Measurements from ENCODE around the gene CHIA.

Gene CHIA

DNA sequence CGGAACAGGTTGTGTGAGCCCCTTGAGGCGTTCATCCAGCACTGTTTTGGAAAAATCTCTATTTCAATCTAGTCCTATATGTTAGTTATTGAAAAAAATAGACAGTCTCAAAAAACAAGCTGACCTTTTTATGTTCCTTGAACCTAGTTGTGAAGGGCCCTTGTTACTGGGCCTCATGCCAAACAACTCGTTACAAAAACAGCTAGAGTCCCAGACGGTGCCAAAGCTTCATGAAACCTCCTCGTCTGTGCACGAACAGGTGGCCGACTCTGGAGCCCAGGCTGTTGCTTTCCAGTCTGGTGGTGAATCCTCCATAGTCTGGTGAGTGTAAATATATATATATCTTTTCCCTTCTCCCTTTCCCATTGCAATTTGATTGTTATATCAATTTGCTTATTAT, at the start of gene CHIA:
TSS of gene CHIA (plus strand) at position 222 of the 400 bp plus-strand sequence. CDS start 19,617 bp downstream, outside the sequence.
- no peaks in the 10 kb centered on the region for H4K20me1 ChIP-seq (ENCODE audit: insufficient read depth, low read length)
- no peak within 1 kb of the TSS for H3K4me2 ChIP-seq (ENCODE audit: low read length)
- no peaks in the 10 kb centered on the region for H3K9me3 ChIP-seq (ENCODE audit: insufficient read depth, low read length)
- no peak within 1 kb of the TSS for H3K9ac ChIP-seq (ENCODE audit: low read length)
- no peak for TF ChIP-seq EZH2phosphoT487 (IDR thresholded peaks at IDR 0.05; ENCODE audit: low read depth)
- TF ChIP-seq, protein P1, sequence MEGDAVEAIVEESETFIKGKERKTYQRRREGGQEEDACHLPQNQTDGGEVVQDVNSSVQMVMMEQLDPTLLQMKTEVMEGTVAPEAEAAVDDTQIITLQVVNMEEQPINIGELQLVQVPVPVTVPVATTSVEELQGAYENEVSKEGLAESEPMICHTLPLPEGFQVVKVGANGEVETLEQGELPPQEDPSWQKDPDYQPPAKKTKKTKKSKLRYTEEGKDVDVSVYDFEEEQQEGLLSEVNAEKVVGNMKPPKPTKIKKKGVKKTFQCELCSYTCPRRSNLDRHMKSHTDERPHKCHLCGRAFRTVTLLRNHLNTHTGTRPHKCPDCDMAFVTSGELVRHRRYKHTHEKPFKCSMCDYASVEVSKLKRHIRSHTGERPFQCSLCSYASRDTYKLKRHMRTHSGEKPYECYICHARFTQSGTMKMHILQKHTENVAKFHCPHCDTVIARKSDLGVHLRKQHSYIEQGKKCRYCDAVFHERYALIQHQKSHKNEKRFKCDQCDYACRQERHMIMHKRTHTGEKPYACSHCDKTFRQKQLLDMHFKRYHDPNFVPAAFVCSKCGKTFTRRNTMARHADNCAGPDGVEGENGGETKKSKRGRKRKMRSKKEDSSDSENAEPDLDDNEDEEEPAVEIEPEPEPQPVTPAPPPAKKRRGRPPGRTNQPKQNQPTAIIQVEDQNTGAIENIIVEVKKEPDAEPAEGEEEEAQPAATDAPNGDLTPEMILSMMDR (IDR thresholded peaks at IDR 0.05; ENCODE audit: low read depth, low read length), result no peak
- H3K36me3 ChIP-seq (replicated peaks; ENCODE audit: low read depth, low read length), result no peaks in the 10 kb centered on the region
- no peaks in the 10 kb centered on the region for H3K27me3 ChIP-seq (ENCODE audit: low read depth, low read length)
- H3K4me1 ChIP-seq (ENCODE audit: low read length), result no peaks in the 10 kb centered on the region
- H2AFZ ChIP-seq (ENCODE audit: low read depth, low read length), result no peak within 1 kb of the TSS
- no peak within 1 kb of the TSS for H3K4me3 ChIP-seq (ENCODE audit: low read length)
- H3K79me2 ChIP-seq (ENCODE audit: low read length), result no peaks in the 10 kb centered on the region
- H3K27ac ChIP-seq (ENCODE audit: low read length), result no peak within 1 kb of the TSS

DNA sequence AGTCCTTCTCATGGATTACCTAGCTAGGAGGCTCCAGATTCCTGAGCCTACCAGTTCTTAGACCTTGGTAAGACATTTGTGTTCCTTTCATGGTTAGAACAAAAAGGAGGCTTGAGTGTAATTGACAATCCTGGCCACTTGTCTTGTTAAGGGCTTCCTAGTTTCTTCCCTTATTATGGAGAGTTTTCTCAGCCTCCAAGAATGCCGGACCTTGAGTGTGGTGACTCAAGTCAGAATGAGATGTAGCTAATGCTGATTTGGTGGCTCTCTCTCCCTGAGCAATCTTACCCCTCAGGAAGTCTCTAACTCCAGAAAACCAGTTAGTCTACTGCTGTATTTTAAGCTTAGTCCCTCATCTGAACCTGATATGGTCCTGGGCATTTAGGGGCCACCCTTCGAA, 48.9 kb upstream of the CHIA start:
- Histone ChIP-seq H3K27ac (ENCODE audit: low read length) (no peak overlapping the region), H3K9ac (ENCODE audit: low read length) (no peak overlapping the region), H3K79me2 (ENCODE audit: low read length) (no peaks in the 10 kb centered on the region), H3K4me3 (ENCODE audit: low read length) (no peak overlapping the region), H2AFZ (ENCODE audit: low read depth, low read length) (no peak overlapping the region), H3K4me2 (ENCODE audit: low read length) (no peak overlapping the region), H3K9me3 (ENCODE audit: insufficient read depth, low read length) (no peaks in the 10 kb centered on the region), H3K27me3 (ENCODE audit: low read depth, low read length) (no peaks in the 10 kb centered on the region), H3K36me3 (replicated peaks; ENCODE audit: low read depth, low read length) (no peaks in the 10 kb centered on the region), H3K4me1 (ENCODE audit: low read length) (no peaks in the 10 kb centered on the region), H4K20me1 (ENCODE audit: insufficient read depth, low read length) (no peaks in the 10 kb centered on the region)
- TF ChIP-seq EZH2phosphoT487 (IDR thresholded peaks at IDR 0.05; ENCODE audit: low read depth), result no peak
- TF ChIP-seq, protein P1 (IDR thresholded peaks at IDR 0.05; ENCODE audit: low read depth, low read length), result no peak

DNA sequence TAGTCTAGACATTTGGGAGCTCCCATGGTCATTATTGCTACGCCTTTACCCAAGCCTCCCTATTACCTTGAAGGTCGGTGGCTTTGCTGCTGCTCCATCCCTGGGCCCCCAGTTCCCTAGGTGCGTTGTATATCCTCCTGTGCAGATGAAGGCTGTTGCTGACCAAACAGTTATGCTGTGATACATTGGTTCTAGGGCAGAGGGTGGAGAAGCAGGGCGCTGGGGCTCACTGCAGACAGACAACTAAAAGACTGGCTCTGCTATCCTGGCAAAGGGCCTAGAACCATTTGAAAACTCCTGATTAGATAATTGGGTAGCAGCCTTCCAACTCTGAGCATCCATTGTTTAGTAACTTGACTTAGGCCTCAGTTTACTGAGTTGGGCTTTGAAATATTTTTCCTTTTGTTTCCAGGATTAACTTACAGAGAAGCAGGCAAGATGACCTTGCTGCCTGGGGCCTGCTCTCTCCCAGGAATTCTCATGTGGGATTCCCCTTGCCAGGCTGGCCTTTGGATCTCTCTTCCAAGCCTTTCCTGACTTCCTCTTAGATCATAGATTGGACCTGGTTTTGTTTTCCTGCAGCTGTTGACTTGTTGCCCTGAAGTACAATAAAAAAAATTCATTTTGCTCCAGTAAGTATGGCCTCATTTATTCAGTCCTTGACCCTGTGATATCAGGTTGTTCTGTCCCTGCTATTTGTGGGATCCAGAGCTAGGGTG, 47.7 kb upstream of the CHIA start:
- Histone ChIP-seq H3K9ac (ENCODE audit: low read length) (no peak overlapping the region), H3K9me3 (ENCODE audit: insufficient read depth, low read length) (no peaks in the 10 kb centered on the region), H3K36me3 (replicated peaks; ENCODE audit: low read depth, low read length) (no peaks in the 10 kb centered on the region), H3K27me3 (ENCODE audit: low read depth, low read length) (no peaks in the 10 kb centered on the region), H3K4me2 (ENCODE audit: low read length) (no peak overlapping the region), H3K4me3 (ENCODE audit: low read length) (no peak overlapping the region), H3K27ac (ENCODE audit: low read length) (no peak overlapping the region), H3K79me2 (ENCODE audit: low read length) (no peaks in the 10 kb centered on the region), H2AFZ (ENCODE audit: low read depth, low read length) (no peak overlapping the region), H3K4me1 (ENCODE audit: low read length) (no peaks in the 10 kb centered on the region), H4K20me1 (ENCODE audit: insufficient read depth, low read length) (no peaks in the 10 kb centered on the region)
- no peak for TF ChIP-seq EZH2phosphoT487 (IDR thresholded peaks at IDR 0.05; ENCODE audit: low read depth)
- TF ChIP-seq, protein P1 (IDR thresholded peaks at IDR 0.05; ENCODE audit: low read depth, low read length), result no peak

DNA sequence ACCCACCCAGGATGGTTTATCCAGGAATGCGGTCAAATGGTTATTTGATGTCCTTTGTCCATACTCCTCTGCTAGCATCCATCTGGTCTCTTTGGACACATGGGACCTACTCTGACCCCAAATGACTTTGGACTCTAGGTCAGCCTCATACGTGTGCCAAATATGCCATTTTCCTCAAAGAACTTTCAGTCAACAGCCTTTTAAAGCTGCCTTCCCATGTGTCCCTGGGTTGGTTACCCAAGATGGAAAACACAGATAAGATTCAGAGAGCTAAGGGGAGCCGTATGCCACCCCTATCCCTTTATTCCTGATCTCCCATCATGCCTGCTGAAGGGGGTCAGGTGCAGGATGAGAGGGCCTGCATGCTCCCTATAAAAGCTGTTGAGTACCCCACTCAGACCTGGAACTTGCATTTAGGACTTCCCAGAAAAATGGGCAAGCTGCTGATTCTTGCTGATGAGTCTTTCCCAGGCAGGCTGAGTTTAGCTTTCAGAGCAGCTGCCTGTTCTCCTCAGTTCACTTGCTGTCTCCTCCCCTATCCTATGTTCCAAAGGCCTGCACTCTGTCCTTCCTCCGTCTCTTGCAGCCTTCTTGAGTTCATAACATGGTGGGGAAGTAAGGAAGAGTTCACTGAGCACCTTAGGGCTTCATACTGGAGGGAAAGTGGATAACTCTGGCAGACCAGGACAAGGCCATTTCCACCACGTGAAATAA, 43.4 kb upstream of the CHIA start:
- no peaks in the 10 kb centered on the region for H3K79me2 ChIP-seq (ENCODE audit: low read length)
- H3K27me3 ChIP-seq (ENCODE audit: low read depth, low read length), result 0 out of 2 replicates have a peak, but pooled peaks cover 3% of the 10 kb centered on the region
- H4K20me1 ChIP-seq (ENCODE audit: insufficient read depth, low read length), result no peaks in the 10 kb centered on the region
- H3K4me3 ChIP-seq (ENCODE audit: low read length), result no peak overlapping the region
- no peak overlapping the region for H3K27ac ChIP-seq (ENCODE audit: low read length)
- no peaks in the 10 kb centered on the region for H3K36me3 ChIP-seq (replicated peaks; ENCODE audit: low read depth, low read length)
- no peak overlapping the region for H3K9ac ChIP-seq (ENCODE audit: low read length)
- H3K9me3 ChIP-seq (ENCODE audit: insufficient read depth, low read length), result no peaks in the 10 kb centered on the region
- no peak overlapping the region for H2AFZ ChIP-seq (ENCODE audit: low read depth, low read length)
- H3K4me1 ChIP-seq (ENCODE audit: low read length), result no peaks in the 10 kb centered on the region
- no peak overlapping the region for H3K4me2 ChIP-seq (ENCODE audit: low read length)
- TF ChIP-seq, protein P1 (IDR thresholded peaks at IDR 0.05; ENCODE audit: low read depth, low read length), result no peak
- no peak for TF ChIP-seq EZH2phosphoT487 (IDR thresholded peaks at IDR 0.05; ENCODE audit: low read depth)
